KOPT-K1 (cell line): Measurements from ENCODE around the gene CDYL.
A peak's percentile ranks its signal among the peaks of the same experiment; 100 is the strongest.

Experiments used
- H3K27ac ChIP-seq: fragments of 200-600 bp; sonication (generic); 2 replicates; pipeline ENCODE4 v1.5.1; 2016; ENCODE audit warnings: antibody characterized with exemption, mild to moderate bottlenecking, low read depth, low read length; ENCODE audit not compliant: poor library complexity, severe bottlenecking
- H3K36me3 ChIP-seq: fragments of 200-600 bp; sonication (generic); 2 replicates; pipeline ENCODE4 v1.5.1; 2017; ENCODE audit warnings: antibody characterized with exemption, mild to moderate bottlenecking, low read length, moderate library complexity; ENCODE audit not compliant: insufficient read depth
- H3K9me3 ChIP-seq: fragments of 200-600 bp; sonication (generic); 2 replicates; pipeline ENCODE4 v1.5.1; 2017; ENCODE audit warnings: antibody characterized with exemption, low read length, mild to moderate bottlenecking; ENCODE audit not compliant: insufficient read depth, poor library complexity, severe bottlenecking

The CDYL gene

DNA sequence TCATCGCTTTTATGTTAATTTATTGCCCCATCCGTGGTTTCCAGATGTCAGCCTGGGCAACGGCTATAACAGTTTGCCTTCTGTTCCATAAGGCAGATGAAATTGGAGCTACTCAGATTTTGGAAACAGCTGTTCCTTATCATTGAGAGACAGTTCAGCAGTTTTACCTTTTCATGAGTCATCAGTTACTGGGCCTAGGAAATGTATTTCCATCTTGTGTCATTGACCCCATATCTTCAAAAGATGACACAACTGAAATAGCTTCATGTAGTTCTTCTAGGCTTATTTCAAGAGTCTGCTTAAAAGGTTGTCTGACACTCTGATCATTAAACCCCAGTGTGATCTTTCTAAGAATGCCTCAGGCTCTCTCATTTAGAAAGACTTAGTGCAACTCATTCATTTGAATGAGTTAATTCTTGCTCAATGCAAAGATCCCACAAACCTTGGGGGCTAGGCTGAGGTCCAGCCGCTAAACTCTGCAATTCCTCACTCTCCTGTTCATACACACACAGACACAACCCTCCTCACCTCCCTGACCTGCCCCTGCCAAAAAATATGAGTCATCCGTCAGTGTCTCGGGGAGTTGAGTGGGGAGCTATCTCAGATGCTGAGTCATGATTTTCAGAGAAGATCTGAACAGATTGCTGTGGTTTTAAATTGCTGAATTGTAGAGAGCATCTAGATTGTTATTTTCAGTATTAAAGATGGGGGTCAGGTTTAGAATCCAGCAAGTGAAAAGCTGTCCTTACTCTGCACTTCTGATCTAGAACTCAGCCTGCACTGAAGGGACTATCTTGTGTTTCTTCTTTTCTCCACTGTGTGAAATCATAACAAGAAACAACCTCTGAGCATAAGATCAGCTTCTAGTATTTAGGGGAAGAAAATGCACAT lies 165.8 kb downstream of the CDYL start:
- H3K9me3 ChIP-seq, result no peaks in the 10 kb centered on the region
- peaks cover 34% of the 10 kb centered on the region; the same call in 1 of the 2 replicates for H3K36me3 ChIP-seq
- peak overlapping the region; percentile 11 for H3K27ac ChIP-seq

DNA sequence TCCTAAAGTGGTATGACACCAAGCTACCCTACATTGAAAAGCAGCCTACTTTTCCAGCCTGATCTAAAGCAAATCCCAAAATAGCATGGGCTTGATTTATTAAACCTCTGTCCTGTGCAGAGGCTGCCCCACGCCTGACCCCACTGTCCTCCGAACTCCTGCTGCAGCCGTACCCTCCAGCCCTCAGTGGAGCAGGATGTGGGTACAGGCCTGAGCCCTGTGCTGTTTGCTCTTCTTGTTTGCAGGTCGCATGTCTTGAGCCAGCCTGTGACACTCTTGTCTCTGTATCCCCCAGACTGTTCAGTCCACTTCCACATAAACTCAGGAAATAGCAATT lies 166.4 kb downstream of the CDYL start:
- H3K27ac ChIP-seq, result peak overlapping the region; percentile 11
- no peaks in the 10 kb centered on the region for H3K9me3 ChIP-seq
- peaks cover 34% of the 10 kb centered on the region; the same call in 1 of the 2 replicates for H3K36me3 ChIP-seq

DNA sequence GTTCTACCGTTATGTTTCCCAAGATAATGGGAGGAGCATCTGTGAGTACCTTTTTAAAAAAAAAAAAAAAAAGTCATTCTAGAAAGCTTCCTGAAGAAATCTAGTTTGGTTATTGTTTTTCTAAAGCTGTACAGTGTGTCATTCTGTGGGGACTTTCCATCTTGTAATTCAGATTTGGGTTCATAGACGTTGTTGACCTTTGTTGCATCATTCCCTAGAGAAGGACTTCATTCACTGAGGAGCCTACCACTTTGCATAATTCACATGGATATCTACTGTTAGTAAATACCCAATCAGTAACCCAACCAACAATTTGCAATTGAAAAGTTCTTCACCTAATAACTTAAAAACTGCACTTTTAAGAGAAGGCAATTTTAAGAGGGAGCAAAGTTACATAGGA lies 167.5 kb downstream of the CDYL start:
- Histone ChIP-seq H3K27ac (no peak overlapping the region), H3K36me3 (peaks cover 34% of the 10 kb centered on the region; the same call in 1 of the 2 replicates), H3K9me3 (no peaks in the 10 kb centered on the region)

DNA sequence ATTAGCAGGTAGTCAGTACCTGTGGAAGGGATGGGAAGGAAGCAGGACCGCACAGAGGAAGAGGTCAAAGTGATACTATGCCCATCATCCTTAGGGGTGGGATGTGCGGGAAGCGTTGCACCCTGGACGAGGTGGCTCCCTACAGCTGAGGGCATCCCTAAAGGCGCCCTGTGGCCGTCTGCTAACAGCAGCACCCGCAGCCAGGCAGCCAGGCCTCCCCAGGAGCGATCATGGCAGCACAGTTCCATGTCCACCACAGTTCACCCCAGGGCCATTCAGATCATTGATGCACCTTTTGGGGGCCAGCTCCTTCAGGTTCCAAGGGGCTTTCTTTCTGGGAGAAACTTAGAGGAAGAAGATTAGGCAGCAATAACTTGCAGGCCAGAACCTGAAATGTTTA lies 168.1 kb downstream of the CDYL start:
- Histone ChIP-seq H3K36me3 (peaks cover 35% of the 10 kb centered on the region; the same call in 1 of the 2 replicates), H3K27ac (no peak overlapping the region), H3K9me3 (no peaks in the 10 kb centered on the region)

DNA sequence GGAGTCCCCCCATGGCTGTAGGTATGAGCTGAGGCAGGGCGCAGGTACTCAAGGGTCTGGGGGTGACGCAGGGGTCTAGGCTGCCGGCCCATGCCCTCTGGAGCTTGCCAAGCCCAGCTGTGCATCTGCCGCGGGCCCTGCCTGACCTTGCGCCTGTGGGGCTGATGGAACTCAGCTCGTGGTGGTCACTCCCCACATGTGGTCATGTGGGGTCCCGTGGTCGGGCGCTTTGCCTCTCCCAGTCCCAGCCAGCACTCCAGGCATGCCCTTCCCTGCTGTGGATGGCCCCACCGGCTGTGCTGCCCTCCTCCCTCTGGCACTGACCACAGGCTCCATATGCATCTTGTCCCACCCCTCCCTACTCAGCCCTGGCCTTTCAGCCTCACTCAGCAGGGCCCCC lies 170.3 kb downstream of the CDYL start:
- peaks cover 45% of the 10 kb centered on the region; the same call in 1 of the 2 replicates for H3K36me3 ChIP-seq
- H3K9me3 ChIP-seq, result no peaks in the 10 kb centered on the region
- no peak overlapping the region for H3K27ac ChIP-seq

DNA sequence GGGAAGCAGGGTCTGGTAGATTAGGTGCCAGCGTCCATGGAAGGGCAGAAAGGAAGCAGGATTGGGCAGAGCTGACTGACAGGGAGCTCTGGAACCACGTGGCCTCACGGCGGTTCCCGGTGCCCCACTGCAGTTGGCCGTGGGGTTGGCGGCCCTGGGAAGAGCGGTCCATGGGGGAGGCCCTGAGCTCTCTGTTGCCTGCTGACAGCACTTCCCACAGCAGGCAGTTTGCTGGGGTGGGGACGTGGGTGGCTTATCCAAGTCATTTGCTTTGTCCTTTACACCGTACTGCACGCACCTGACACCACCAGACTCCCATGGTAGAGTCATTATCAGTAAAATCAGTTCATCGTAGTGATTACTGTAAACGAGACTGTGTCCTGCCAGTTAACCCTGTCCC lies 171.5 kb downstream of the CDYL start:
- Histone ChIP-seq H3K27ac (no peak overlapping the region), H3K36me3 (peaks cover 50% of the 10 kb centered on the region; the same call in 1 of the 2 replicates), H3K9me3 (no peaks in the 10 kb centered on the region)

DNA sequence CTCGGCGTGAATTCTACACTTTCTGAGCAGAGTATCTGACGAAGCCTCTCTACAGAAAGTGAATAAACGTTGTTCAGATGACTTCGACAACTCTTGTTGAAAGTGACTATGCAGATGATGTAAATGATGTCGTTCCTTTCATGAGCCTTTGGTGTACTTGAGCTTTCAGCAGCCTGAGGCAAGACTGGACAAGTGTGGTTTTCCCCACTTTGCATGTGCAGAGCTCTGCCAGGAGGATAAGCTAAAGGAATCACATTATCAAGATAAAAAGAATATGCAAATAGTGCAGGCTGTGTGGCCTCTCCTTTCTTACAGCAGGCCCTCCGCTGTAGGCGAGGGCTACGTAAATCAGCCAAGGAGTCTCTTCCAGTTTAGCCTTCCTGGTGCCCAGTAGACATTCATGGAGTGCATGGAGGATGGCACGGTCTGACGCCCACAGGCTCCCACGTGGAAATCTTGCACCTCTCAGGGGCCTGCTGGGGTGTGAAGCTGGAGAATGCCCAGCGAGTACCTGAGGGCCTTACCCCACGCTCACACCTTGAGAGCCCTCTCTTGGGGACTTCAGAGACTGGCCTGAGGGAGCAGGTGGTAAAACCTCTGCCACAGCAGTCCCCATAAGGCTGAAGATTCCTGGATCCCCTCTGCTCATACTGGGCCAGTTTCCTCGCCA lies 172.7 kb downstream of the CDYL start:
- no peak overlapping the region for H3K27ac ChIP-seq
- H3K9me3 ChIP-seq, result no peaks in the 10 kb centered on the region
- peaks cover 47% of the 10 kb centered on the region; the same call in 1 of the 2 replicates for H3K36me3 ChIP-seq

DNA sequence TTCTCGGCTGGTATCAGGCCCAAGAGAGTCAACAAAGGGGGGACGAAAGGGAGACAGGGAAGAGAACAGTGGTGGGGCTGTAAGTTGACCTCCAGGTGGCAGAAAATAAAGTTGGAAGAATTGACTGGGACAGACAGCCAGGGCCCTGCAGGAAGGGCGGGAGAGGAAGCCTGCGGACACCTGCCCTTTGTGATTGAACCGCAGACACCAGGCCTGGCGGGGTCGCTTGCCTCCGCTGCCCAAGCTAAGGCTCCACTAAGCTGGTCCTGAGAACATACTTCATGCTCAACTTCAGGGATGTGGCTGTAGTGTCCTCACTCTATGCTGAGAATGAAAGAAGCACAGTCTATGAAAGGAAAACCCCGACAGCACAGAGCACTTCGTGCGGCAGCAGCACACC lies 173.9 kb downstream of the CDYL start:
- Histone ChIP-seq H3K27ac (no peak overlapping the region), H3K9me3 (no peaks in the 10 kb centered on the region), H3K36me3 (peaks cover 44% of the 10 kb centered on the region; the same call in 1 of the 2 replicates)

DNA sequence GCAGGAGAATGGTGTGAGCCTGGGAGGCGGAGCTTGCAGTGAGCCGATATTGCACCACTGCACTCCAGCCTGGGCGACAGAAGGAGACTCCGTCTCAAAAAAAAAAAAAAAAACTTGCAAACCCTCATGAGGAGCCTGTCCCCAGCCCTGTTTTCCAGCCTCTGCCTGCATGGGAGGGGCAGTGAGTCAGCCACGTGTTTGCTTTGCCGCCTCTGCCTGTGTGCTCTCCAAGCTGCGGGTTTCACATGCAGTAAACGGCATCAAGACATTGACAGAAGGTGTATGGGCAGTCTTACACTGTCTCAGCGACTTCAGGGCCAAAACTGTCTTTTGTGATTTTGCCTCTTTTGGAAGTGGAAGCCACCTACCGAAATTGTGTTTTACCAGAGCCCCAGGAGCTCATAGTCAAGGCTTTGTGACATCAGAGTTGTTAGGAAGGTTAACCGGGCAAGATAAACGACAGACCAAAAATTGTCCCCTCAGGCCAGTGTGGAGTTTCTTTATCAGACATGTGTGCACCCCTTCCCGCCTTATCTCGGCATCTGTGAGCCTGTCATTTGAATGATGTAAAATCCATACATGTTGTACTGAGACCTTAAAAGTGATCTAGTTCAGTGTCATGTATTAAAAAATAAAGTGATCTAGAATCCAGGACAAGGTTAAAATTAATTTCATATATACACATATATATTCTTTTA lies 174.8 kb downstream of the CDYL start:
- peaks cover 35% of the 10 kb centered on the region; the same call in 1 of the 2 replicates for H3K36me3 ChIP-seq
- H3K9me3 ChIP-seq, result no peaks in the 10 kb centered on the region
- H3K27ac ChIP-seq, result no peak overlapping the region

DNA sequence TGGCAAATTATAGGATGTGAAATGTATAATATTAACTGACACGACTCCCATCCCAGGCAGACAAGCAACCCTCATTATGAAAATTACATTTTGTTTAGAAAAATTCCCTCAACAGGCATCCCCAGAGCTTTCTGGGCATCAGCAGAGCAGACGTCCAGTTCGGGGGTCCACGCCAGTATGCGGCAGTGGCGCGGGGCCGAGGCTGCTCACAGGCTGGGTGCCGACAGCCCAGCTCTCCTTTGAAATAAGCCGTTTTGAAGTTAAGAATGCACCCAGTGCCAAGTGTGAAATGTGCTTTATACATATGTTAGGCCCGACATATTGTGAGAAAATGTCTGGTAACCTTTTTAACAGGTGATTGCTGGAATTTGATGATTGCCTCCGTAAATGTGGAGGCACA lies 177.2 kb downstream of the CDYL start:
- Histone ChIP-seq H3K9me3 (no peaks in the 10 kb centered on the region), H3K27ac (no peak overlapping the region), H3K36me3 (peaks cover 29% of the 10 kb centered on the region; the same call in 1 of the 2 replicates)

DNA sequence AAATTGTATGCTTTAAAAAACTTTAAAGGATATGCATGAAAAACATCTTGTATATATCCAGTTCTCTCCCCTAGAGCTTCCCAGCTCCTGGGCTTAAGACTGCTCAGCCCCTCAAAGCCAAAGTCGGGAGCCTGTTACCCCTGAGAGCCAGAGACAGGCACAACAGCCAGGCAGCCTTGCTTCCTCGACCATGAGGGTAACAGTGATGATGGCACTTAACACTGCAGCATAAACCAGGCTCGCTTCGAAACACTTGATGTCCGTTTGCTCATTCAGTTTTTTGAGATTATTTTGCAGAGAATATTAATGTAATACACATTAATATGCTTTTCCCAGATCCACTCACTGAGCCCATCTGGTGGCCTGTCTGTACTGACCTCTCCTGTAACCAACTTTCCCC lies 180.4 kb downstream of the CDYL start:
- H3K36me3 ChIP-seq, result peaks cover 18% of the 10 kb centered on the region; the same call in 1 of the 2 replicates

DNA sequence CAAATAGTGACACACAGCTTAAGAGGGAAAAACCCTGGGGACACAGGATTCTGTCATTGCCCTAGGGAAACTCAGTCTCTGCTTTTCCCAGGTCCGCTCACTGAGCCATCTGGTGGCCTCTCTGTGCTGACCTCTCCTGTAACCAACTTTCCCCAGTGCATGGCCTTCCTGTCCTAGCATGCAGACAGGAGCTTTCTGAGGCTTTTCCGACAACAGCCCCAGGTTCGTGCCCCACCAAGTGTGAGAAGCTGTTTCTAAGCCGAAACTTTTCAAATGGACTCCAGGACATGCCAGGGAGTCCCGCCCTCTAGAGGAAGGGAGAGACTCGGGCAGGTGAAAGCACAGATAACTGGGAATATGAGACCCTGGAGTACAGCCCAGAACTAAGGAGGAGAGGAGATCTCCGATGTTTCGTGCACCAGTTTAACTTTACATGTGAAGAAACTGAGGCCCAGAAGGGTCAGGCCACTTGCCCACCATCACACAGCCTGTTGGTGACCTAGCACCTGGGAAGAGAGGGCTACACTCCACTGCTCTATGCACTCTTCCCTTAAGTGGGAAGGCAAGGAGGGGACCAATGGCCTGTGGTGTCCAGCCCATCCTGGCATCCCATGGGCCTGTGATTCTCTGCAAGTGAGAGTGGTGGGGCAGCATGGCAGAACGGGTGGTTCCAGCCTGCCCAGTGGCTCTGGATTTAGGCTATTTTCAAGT lies 181.5 kb downstream of the CDYL start:
- no peaks in the 10 kb centered on the region for H3K9me3 ChIP-seq
- peaks cover 13% of the 10 kb centered on the region; the same call in 1 of the 2 replicates for H3K36me3 ChIP-seq
- H3K27ac ChIP-seq, result no peak overlapping the region

More for the DNA sequence above, 180.4 kb downstream of the CDYL start:
- H3K27ac ChIP-seq, result no peak overlapping the region
- no peaks in the 10 kb centered on the region for H3K9me3 ChIP-seq

DNA sequence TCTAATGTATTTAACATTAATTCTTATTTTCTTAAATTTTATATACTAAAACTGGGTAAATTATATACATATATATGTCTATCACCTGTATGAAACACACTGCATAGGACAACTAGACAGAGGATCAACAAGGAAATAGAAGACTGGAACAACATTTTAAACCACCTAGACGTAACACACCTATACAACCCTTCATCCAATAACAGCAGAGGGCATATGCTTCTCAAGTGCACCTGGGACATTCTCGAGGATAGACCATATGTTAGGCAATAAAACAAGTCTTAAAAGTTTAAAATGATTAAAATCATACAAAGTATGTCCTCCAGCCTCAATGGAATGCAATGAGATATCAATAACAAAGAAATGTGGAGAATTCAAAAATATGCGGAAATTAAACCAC lies 182.4 kb downstream of the CDYL start:
- Histone ChIP-seq H3K27ac (no peak overlapping the region), H3K9me3 (no peaks in the 10 kb centered on the region), H3K36me3 (peaks cover 9% of the 10 kb centered on the region; the same call in 1 of the 2 replicates)

DNA sequence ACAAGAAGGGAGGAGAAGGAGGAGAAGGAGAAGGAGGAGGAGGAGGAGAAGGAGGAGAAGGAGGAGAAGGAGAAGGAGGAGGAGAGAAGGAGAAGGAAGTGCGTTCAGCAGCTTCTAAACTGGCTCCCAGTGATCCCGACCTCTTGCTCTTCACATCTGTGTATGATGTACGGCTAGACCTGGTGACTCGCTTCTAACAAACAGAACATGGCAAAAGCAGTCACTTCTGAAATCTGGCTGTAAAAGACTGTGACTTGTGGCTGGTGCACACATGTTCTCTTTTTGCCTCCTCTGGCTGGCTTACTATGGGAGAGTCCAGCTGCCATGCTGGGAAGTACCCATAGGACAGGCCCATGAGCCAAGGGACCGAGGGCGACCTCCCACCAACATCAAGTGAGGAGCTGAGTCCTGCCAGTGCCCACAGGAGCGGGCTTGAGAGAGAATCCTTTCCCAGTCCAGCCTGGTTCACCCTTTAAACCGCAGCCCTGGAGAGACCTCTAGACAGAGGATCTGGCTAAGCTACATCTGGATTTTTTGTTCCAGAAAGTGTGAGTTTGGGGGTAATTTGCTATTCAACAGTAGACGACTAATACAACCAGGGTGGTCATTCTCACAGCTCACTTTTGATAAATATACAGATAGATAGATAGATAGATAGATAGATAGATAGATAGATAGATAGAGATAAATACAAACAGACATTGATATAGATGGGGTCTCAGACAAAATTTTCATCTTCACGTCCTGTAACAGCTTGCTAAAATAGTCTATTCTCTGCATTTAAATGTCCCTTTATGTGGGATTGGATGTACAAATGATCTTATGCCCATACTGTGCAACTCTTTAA lies 185.3 kb downstream of the CDYL start:
- Histone ChIP-seq H3K9me3 (no peaks in the 10 kb centered on the region), H3K27ac (no peak overlapping the region), H3K36me3 (no peaks in the 10 kb centered on the region)
